HepG2 (cell line): ENCODE data around the gene CDH22. TPM values are rescaled to one million over a fixed set of nuclear protein-coding genes. Genes with fewer than 3 reads are reported as not detected.

ENCODE experiments used
- ATAC-seq: fragments of 200-7000 bp; cut with Tn5 transposase; 3 replicates; pipeline ENCODE4 v1.9.1; 2020; ENCODE audit warnings: mild to moderate bottlenecking, moderate library complexity
- BruUV-seq: library from RNA; stranded (reverse); fragments of 400-500 nt; replicated peaks from 2 replicates; lab custom pipeline; 2021; lab: Mats Ljungman, UMichigan
- CTCF ChIA-PET: fragments of 300-600 bp; formaldehyde crosslinking; extraction: SDS; loops from one replicate; lab custom pipeline; 2021; ENCODE audit warnings: low total read pairs, inconsistent platforms, low intra/inter-chr PET ratio; lab: Yijun Ruan, JAX
- POLR2A ChIA-PET: fragments of 350-600 bp; sonication (Branson Sonifier 250); formaldehyde crosslinking; loops from one replicate; lab custom pipeline; 2020; ENCODE audit warnings: antibody characterized with exemption, inconsistent platforms; lab: Yijun Ruan, JAX
- DNase-seq: peaks from one replicate; pipeline ENCODE4 v3.0.0-alpha.2; 2015; ENCODE audit warnings: low spot score
- FAIRE-seq: peaks from 3 replicates; lab custom pipeline; 2011; peaks lifted over from hg19 to GRCh38; lab: Jason Lieb, UNC
- H2AFZ ChIP-seq: one replicate; pipeline ENCODE4 v1.6.1; 2011; ENCODE audit warnings: low read length, inconsistent platforms
- H3K27ac ChIP-seq: fragments of 300-600 bp; 3 replicates; pipeline ENCODE4 v1.8.0; 2011; ENCODE audit warnings: mixed run types, mild to moderate bottlenecking, mixed read lengths, low read length, inconsistent platforms; ENCODE audit not compliant: insufficient read depth; ENCODE audit errors: extremely low read length
- H3K27me3 ChIP-seq, 2 experiments: fragments of 200-600 bp in 1 of 2; 2 replicates in 1 of 2; 3 replicates in 1 of 2; pipeline versions ENCODE4 v1.6.0 to v1.8.0; 2011; ENCODE audit warnings: low read length in 2 of 2, mild to moderate bottlenecking in 2 of 2, moderate library complexity in 2 of 2, inconsistent platforms in 1 of 2; ENCODE audit not compliant: insufficient read depth in 2 of 2, control insufficient read depth in 1 of 2
- H3K36me3 ChIP-seq, 2 experiments: fragments of 200-600 bp in 1 of 2; replicated peaks in 1 of 2; 2 replicates in 1 of 2; 3 replicates in 1 of 2; pipeline versions ENCODE4 v1.5.1 to v1.8.0; 2011; ENCODE audit warnings: low read length in 2 of 2, inconsistent platforms in 1 of 2; ENCODE audit not compliant: insufficient read depth in 2 of 2, control insufficient read depth in 1 of 2
- H3K4me1 ChIP-seq: 2 replicates; pipeline ENCODE4 v1.5.1; 2012; ENCODE audit warnings: low read length, inconsistent platforms; ENCODE audit not compliant: insufficient read depth
- H3K4me2 ChIP-seq: 2 replicates; pipeline ENCODE4 v1.6.0; 2011; ENCODE audit warnings: low read depth, low read length, inconsistent platforms
- H3K4me3 ChIP-seq, 3 experiments: fragments of 200-600 bp in 1 of 3; sonication (generic), shearing (Covaris generic) in 1 of 3; replicated peaks in 1 of 3; 2 replicates each; pipeline ENCODE4 v1.5.1; 2011 to 2016; ENCODE audit warnings: low read length in 3 of 3, inconsistent platforms in 2 of 3, low read depth in 2 of 3, mild to moderate bottlenecking in 2 of 3, control low read depth in 1 of 3, mixed read lengths in 1 of 3; ENCODE audit not compliant: insufficient read depth in 1 of 3
- H3K79me2 ChIP-seq: one replicate; pipeline ENCODE4 v1.6.1; 2011; ENCODE audit warnings: low read length, inconsistent platforms; ENCODE audit not compliant: insufficient read depth
- H3K9ac ChIP-seq: 2 replicates; pipeline ENCODE4 v1.6.0; 2011; ENCODE audit warnings: mild to moderate bottlenecking, low read depth, low read length, inconsistent platforms; ENCODE audit not compliant: insufficient read depth
- H3K9me3 ChIP-seq: 2 replicates; pipeline ENCODE4 v1.5.1; 2012; ENCODE audit warnings: mild to moderate bottlenecking, low read length
- H4K20me1 ChIP-seq: 2 replicates; pipeline ENCODE4 v1.6.0; 2011; ENCODE audit warnings: inconsistent platforms, mild to moderate bottlenecking, low read length, moderate library complexity; ENCODE audit not compliant: insufficient read depth
- HDAC1 ChIP-seq: sonication (generic); formaldehyde crosslinking; IDR thresholded peaks from 2 replicates; pipeline ENCODE4 v1.5.1; 2020; ENCODE audit warnings: mild to moderate bottlenecking, missing genetic modification reagents
- HNRNPH1 ChIP-seq: fragments of 200-400 bp; formaldehyde crosslinking; optimal IDR thresholded peaks from 2 replicates; pipeline ENCODE3; 2017; ENCODE audit warnings: mild to moderate bottlenecking, low read depth, low read length
- MAZ ChIP-seq, 2 experiments: sonication (generic) in 1 of 2; formaldehyde crosslinking in 1 of 2; IDR thresholded peaks; 2 replicates each; pipeline versions ENCODE4 v1.5.0 to v1.6.1; 2012 to 2020; ENCODE audit warnings: low read depth in 2 of 2, mild to moderate bottlenecking in 2 of 2, borderline replicate concordance in 1 of 2, improper control_type of control experiment in 1 of 2, low read length in 1 of 2, missing genetic modification reagents in 1 of 2, moderate library complexity in 1 of 2
- PAX8 ChIP-seq: sonication (generic); formaldehyde crosslinking; IDR thresholded peaks from 2 replicates; pipeline ENCODE4 v1.8.0; 2022; ENCODE audit warnings: mild to moderate bottlenecking, missing genetic modification reagents, borderline replicate concordance
- SP4 ChIP-seq: sonication (generic); formaldehyde crosslinking; IDR thresholded peaks from 2 replicates; pipeline ENCODE4 v1.8.1; 2023; ENCODE audit warnings: mild to moderate bottlenecking, missing genetic modification reagents
- SSRP1 ChIP-seq: IDR thresholded peaks from 2 replicates; pipeline ENCODE4 v1.6.1; 2016; ENCODE audit warnings: control low read depth
- TEAD3 ChIP-seq: optimal IDR thresholded peaks from 2 replicates; pipeline ENCODE3; 2016; ENCODE audit warnings: borderline replicate concordance
- YEATS2 ChIP-seq: sonication (generic); formaldehyde crosslinking; IDR thresholded peaks from 2 replicates; pipeline ENCODE4 v1.4.0; 2020; ENCODE audit warnings: missing genetic modification reagents, borderline replicate concordance
- ZBTB1 ChIP-seq: sonication (generic); formaldehyde crosslinking; IDR thresholded peaks from 2 replicates; pipeline ENCODE4 v1.4.0; 2020; ENCODE audit warnings: missing genetic modification reagents, borderline replicate concordance
- ZNF101 ChIP-seq: sonication (generic); formaldehyde crosslinking; IDR thresholded peaks from 2 replicates; pipeline ENCODE4 v1.4.0; 2020; ENCODE audit warnings: mild to moderate bottlenecking, low read depth, missing genetic modification reagents, borderline replicate concordance
- ZNF432 ChIP-seq: sonication (generic); formaldehyde crosslinking; IDR thresholded peaks from 2 replicates; pipeline ENCODE4 v1.5.0; 2020; ENCODE audit warnings: missing genetic modification reagents, mild to moderate bottlenecking, borderline replicate concordance
- ZNF670 ChIP-seq: sonication (generic); formaldehyde crosslinking; IDR thresholded peaks from 2 replicates; pipeline ENCODE4 v1.8.0; 2022; ENCODE audit warnings: mild to moderate bottlenecking, missing genetic modification reagents, borderline replicate concordance
- ZNF720 ChIP-seq: sonication (generic); formaldehyde crosslinking; IDR thresholded peaks from 2 replicates; pipeline ENCODE4 v1.4.0; 2020; ENCODE audit warnings: missing genetic modification reagents
- WGBS: methylation state at CpG from one replicate; pipeline ENCODE4 v1.1.6; 2017; ENCODE audit warnings: low lambda C conversion rate; 5-methylcytosine and 5-hydroxymethylcytosine counted together
- in situ Hi-C: cut with HindIII; loops from 2 replicates; pipeline ENCODE4 v1.10.0; 2017; ENCODE audit warnings: low pct_unique_long_range_greater_than_20kb; ENCODE audit not compliant: extremely low pct_ligation_motif_present
- intact Hi-C: fragments of 100-400 bp; cut with micrococcal nuclease; formaldehyde crosslinking; loops from one replicate; pipeline ENCODE4 v1.10.0; 2022; ENCODE audit not compliant: unreplicated experiment
- polyA plus RNA-seq, 8 experiments: library from polyadenylated mRNA; depleted of rRNA in 3 of 8; stranded (reverse) in 7 of 8; unstranded in 1 of 8; fragments of >200 nt; fragmentation: Illumina TruSeq in 4 of 8; extraction: Trizol in 4 of 8; gene quantifications; 2 replicates each; pipeline versions ENCODE4 v1.2.1 to v1.2.3, GENCODE V29; 2011 to 2016; ENCODE audit warnings: low read depth in 4 of 8, missing spikeins in 1 of 8, mixed read lengths in 1 of 8; ENCODE audit not compliant: insufficient read depth in 1 of 8
- total RNA-seq, 5 experiments: library from RNA; depleted of rRNA; stranded (reverse); fragments of >200 nt; fragmentation: Illumina TruSeq; extraction: Trizol; gene quantifications; 2 replicates each; pipeline ENCODE4 v1.2.3, GENCODE V29; 2016; ENCODE audit warnings: low read depth in 1 of 5
- TF ChIP-seq, protein P1 (sequence below): sonication (generic); formaldehyde crosslinking; IDR thresholded peaks from 2 replicates; pipeline ENCODE4 v1.4.0; 2020; ENCODE audit warnings: missing genetic modification reagents, borderline replicate concordance
- TF ChIP-seq, protein P2 (sequence below): sonication (generic); formaldehyde crosslinking; IDR thresholded peaks from 2 replicates; pipeline ENCODE4 v1.4.0; 2020; ENCODE audit warnings: missing genetic modification reagents
- TF ChIP-seq, protein P3 (sequence below): sonication (generic); formaldehyde crosslinking; IDR thresholded peaks from 2 replicates; pipeline ENCODE4 v1.5.0; 2020; ENCODE audit warnings: missing genetic modification reagents
- TF ChIP-seq, protein P4 (sequence below), 2 experiments: IDR thresholded peaks; 2 replicates each; pipeline ENCODE4 v1.6.1; 2011 to 2012; ENCODE audit warnings: low read length in 2 of 2, borderline replicate concordance in 1 of 2, low read depth in 1 of 2, mild to moderate bottlenecking in 1 of 2, moderate library complexity in 1 of 2

Gene CDH22
- total and polyA plus RNA-seq, 2 of the 13 experiments (the other 11 are each of a cell fraction or from before 2014, with no cell fraction given) = not detected

DNA sequence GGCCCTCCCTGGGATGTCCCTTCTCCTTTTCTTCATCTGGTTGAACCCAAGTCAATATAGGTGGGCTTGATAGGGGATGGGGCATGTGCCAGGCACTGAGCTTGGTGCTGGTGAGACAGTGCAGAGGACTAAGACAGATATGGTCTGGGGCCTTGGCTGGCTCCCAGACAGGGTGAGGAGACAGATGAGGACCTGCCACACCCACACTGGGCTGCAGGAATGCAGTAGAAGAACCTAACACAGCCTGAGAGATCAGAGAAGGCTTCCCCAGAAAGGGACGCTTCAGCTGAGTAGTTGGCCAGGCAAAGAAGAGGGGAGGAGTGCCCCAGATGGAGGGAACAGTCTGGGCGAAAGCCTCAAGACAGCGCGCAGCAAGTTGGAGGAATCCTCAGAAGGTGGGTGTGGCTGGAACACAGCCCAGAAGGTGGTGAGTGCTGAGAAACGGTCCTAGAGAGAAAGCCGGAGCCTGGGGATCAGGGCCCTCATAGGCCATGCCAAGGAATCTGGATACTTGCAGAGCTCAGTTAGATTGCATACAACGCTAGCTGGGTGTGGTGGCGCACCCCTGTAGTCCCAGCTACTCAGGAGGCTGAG is 163.8 kb downstream of the CDH22 start:
- ChIA-PET POLR2A (no interaction called here), CTCF (no interaction called here)
- no peak overlapping the region for H3K4me2 ChIP-seq
- intact Hi-C loops = no loop called here
- WGBS = 31% methylated on average over 8 of the region's 8 CpGs
- H3K27ac ChIP-seq = no peak overlapping the region
- no peaks in the 10 kb centered on the region for H3K36me3 ChIP-seq
- H3K4me3 ChIP-seq = no peak overlapping the region
- ATAC-seq (no peak), FAIRE-seq (no peak), DNase-seq (no peak)
- no peaks in the 10 kb centered on the region for H3K4me1 ChIP-seq
- peaks cover 4 to 58% of the 10 kb centered on the region in 2 experiments; a peak in 4 of 5 replicates for H3K27me3 ChIP-seq
- H2AFZ ChIP-seq = no peak overlapping the region
- no peak overlapping the region for H3K9ac ChIP-seq
- BruUV-seq = no TSS peak
- in situ Hi-C loops = no loop called here
- no peaks in the 10 kb centered on the region for H4K20me1 ChIP-seq
- no peaks in the 10 kb centered on the region for H3K9me3 ChIP-seq
- no peaks in the 10 kb centered on the region for H3K79me2 ChIP-seq
- TF ChIP-seq, protein P1, sequence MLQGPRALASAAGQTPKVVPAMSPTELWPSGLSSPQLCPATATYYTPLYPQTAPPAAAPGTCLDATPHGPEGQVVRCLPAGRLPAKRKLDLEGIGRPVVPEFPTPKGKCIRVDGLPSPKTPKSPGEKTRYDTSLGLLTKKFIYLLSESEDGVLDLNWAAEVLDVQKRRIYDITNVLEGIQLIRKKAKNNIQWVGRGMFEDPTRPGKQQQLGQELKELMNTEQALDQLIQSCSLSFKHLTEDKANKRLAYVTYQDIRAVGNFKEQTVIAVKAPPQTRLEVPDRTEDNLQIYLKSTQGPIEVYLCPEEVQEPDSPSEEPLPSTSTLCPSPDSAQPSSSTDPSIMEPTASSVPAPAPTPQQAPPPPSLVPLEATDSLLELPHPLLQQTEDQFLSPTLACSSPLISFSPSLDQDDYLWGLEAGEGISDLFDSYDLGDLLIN (CRISPR knock-in tag) = no peak
- TF ChIP-seq ZNF101 (no peak), ZBTB1 (CRISPR knock-in tag) (no peak), HDAC1 (CRISPR knock-in tag) (no peak), MAZ (IDR thresholded peaks at IDR 0.05; ENCODE audit: borderline replicate concordance, low read depth, low read length) (no peak), MAZ (CRISPR knock-in tag; IDR thresholded peaks at IDR 0.05; ENCODE audit: low read depth) (no peak), SP4 (CRISPR knock-in tag) (no peak), ZNF432 (CRISPR knock-in tag) (no peak), SSRP1 (no peak), TEAD3 (CRISPR knock-in tag) (no peak), ZNF720 (CRISPR knock-in tag) (no peak), HNRNPH1 (no peak), YEATS2 (CRISPR knock-in tag) (no peak), ZNF670 (CRISPR knock-in tag) (no peak), PAX8 (CRISPR knock-in tag) (no peak)
- TF ChIP-seq, protein P2, sequence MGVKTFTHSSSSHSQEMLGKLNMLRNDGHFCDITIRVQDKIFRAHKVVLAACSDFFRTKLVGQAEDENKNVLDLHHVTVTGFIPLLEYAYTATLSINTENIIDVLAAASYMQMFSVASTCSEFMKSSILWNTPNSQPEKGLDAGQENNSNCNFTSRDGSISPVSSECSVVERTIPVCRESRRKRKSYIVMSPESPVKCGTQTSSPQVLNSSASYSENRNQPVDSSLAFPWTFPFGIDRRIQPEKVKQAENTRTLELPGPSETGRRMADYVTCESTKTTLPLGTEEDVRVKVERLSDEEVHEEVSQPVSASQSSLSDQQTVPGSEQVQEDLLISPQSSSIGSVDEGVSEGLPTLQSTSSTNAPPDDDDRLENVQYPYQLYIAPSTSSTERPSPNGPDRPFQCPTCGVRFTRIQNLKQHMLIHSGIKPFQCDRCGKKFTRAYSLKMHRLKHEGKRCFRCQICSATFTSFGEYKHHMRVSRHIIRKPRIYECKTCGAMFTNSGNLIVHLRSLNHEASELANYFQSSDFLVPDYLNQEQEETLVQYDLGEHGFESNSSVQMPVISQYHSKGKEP (CRISPR knock-in tag) = no peak
- TF ChIP-seq, protein P3, sequence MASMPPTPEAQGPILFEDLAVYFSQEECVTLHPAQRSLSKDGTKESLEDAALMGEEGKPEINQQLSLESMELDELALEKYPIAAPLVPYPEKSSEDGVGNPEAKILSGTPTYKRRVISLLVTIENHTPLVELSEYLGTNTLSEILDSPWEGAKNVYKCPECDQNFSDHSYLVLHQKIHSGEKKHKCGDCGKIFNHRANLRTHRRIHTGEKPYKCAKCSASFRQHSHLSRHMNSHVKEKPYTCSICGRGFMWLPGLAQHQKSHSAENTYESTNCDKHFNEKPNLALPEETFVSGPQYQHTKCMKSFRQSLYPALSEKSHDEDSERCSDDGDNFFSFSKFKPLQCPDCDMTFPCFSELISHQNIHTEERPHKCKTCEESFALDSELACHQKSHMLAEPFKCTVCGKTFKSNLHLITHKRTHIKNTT (CRISPR knock-in tag) = no peak
- TF ChIP-seq, protein P4, sequence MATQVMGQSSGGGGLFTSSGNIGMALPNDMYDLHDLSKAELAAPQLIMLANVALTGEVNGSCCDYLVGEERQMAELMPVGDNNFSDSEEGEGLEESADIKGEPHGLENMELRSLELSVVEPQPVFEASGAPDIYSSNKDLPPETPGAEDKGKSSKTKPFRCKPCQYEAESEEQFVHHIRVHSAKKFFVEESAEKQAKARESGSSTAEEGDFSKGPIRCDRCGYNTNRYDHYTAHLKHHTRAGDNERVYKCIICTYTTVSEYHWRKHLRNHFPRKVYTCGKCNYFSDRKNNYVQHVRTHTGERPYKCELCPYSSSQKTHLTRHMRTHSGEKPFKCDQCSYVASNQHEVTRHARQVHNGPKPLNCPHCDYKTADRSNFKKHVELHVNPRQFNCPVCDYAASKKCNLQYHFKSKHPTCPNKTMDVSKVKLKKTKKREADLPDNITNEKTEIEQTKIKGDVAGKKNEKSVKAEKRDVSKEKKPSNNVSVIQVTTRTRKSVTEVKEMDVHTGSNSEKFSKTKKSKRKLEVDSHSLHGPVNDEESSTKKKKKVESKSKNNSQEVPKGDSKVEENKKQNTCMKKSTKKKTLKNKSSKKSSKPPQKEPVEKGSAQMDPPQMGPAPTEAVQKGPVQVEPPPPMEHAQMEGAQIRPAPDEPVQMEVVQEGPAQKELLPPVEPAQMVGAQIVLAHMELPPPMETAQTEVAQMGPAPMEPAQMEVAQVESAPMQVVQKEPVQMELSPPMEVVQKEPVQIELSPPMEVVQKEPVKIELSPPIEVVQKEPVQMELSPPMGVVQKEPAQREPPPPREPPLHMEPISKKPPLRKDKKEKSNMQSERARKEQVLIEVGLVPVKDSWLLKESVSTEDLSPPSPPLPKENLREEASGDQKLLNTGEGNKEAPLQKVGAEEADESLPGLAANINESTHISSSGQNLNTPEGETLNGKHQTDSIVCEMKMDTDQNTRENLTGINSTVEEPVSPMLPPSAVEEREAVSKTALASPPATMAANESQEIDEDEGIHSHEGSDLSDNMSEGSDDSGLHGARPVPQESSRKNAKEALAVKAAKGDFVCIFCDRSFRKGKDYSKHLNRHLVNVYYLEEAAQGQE (IDR thresholded peaks at IDR 0.05; ENCODE audit: borderline replicate concordance in 1 of 2, low read depth in 1 of 2, low read length in 2 of 2) = no peak
